Aorta (tissue), 5 donors: ENCODE measurements around the gene CRTAP. TPM values are rescaled to one million over a fixed set of nuclear protein-coding genes. Genes with fewer than 3 reads are reported as not detected.
"Not testable (repeated sequence)": the region's sequence is repeated elsewhere in the genome, so short reads cannot be mapped to it uniquely, and the experiment has no call there.

ENCODE experiments used
- ATAC-seq: fragments of 200-7000 bp; cut with Tn5 transposase; one replicate; pipeline ENCODE4 v1.9.1; 2022; ENCODE audit warnings: moderate library complexity; ENCODE audit not compliant: low FRiP score
- DNase-seq, 2 donors: peaks; one replicate each; pipeline ENCODE4 v3.0.0-alpha.2; 2020
- H3K27ac ChIP-seq, 2 donors: one replicate each; pipeline ENCODE4 v1.5.1; 2013; ENCODE audit warnings: low read length in 2 of 2, mild to moderate bottlenecking in 2 of 2, moderate library complexity in 2 of 2, control low read depth in 1 of 2, inconsistent platforms in 1 of 2, low read depth in 1 of 2
- H3K27me3 ChIP-seq, 2 donors: one replicate each; pipeline ENCODE4 v1.6.1; 2013; ENCODE audit warnings: control low read depth in 1 of 2, low read length in 1 of 2, mild to moderate bottlenecking in 1 of 2, moderate library complexity in 1 of 2; ENCODE audit not compliant: insufficient read depth in 2 of 2, control insufficient read depth in 1 of 2
- H3K36me3 ChIP-seq, 2 donors: one replicate each; pipeline ENCODE4 v1.6.1; 2013; ENCODE audit warnings: control low read depth in 1 of 2, low read length in 1 of 2, mild to moderate bottlenecking in 1 of 2; ENCODE audit not compliant: insufficient read depth in 2 of 2, control insufficient read depth in 1 of 2
- H3K4me1 ChIP-seq, 2 donors: one replicate each; pipeline ENCODE4 v1.6.1; 2013; ENCODE audit warnings: low read length in 2 of 2, control low read depth in 1 of 2, mild to moderate bottlenecking in 1 of 2, moderate library complexity in 1 of 2; ENCODE audit not compliant: insufficient read depth in 2 of 2, control insufficient read depth in 1 of 2
- H3K4me3 ChIP-seq, 2 donors: one replicate each; pipeline ENCODE4 v1.5.1; 2013; ENCODE audit warnings: low read length in 2 of 2, control low read depth in 1 of 2, mild to moderate bottlenecking in 1 of 2
- H3K9me3 ChIP-seq: one replicate; pipeline ENCODE4 v1.6.1; 2013; ENCODE audit warnings: mild to moderate bottlenecking, low read length; ENCODE audit not compliant: control insufficient read depth
- WGBS, 2 donors: extraction: QIAGEN DNeasy Blood & Tissue Kit; methylation state at CpG; one replicate each; pipeline ENCODE4 v1.1.7; 2013; 5-methylcytosine and 5-hydroxymethylcytosine counted together
- intact Hi-C, 2 donors: fragments of 100-400 bp; cut with DNase I; formaldehyde crosslinking; loops; one replicate each; pipeline versions ENCODE4 v1.14.2 to v1.15.0; 2022
- polyA plus RNA-seq, 2 donors: library from polyadenylated mRNA; stranded (reverse); fragments of 200-250 nt; gene quantifications; one replicate each; pipeline ENCODE4 v1.2.3, GENCODE V29; 2013
- total RNA-seq, 2 donors: library from RNA; stranded (reverse); fragmentation: NEBNext Ultra II Directional; extraction: Animal tissue kit (Norgen Biotek cat#: 25700); gene quantifications; one replicate each; pipeline ENCODE4 v1.2.1, GENCODE V29; 2021
- donor health status: healthy with polysubstance abuse.
- donor health status: Bipolar disorder and iron deficiency.
- donor health status: DM: no; HTN: no; CAD: no.
- donor health status: DM: no; HTN: no; CAD: no.
- donor health status: DM: yes; HTN: yes; CAD: no.

CRTAP gene
- total and polyA plus RNA-seq, 4 donors, result 282 to 370 (median 292) TPM

- Histone ChIP-seq H3K4me1 (peaks cover 9 to 12% of the 10 kb centered on the region in 2 donors), H3K9me3 (no peaks in the 10 kb centered on the region), H3K27ac (peak overlapping the region in 1 of 2 donors; percentile 1), H3K4me3 (no peak overlapping the region), H3K27me3 (no peaks in the 10 kb centered on the region), H3K36me3 (peaks cover 0 to 2% of the 10 kb centered on the region in 2 donors)
- ATAC-seq (no peak), DNase-seq (no peak)
- intact Hi-C loops, result no loop called here
- WGBS, 2 donors, result 97% methylated on average over 19 of the region's 19 CpGs
Measured at GRCh38 chr3:33152363-33153360, 38.8 kb downstream of the CRTAP start.

GRCh38 chr3:33153782-33154181 is 40.0 kb downstream of the CRTAP start:
- peak overlapping the region in 1 of 2 donors; percentile 0 for H3K27ac ChIP-seq
- no peaks in the 10 kb centered on the region for H3K9me3 ChIP-seq
- H3K4me3 ChIP-seq, result no peak overlapping the region
- H3K36me3 ChIP-seq, result peaks cover 0 to 1% of the 10 kb centered on the region in 2 donors
- H3K4me1 ChIP-seq, result peaks cover 5 to 12% of the 10 kb centered on the region in 2 donors
- WGBS, 2 donors, result 89 to 90% methylated on average over 4 of the region's 4 CpGs
- no peak for DNase-seq
- ATAC-seq, result no peak
- no peaks in the 10 kb centered on the region for H3K27me3 ChIP-seq
- intact Hi-C loops, result no loop called here

GRCh38 chr3:33155301-33155700 is 41.5 kb downstream of the CRTAP start:
- Histone ChIP-seq H3K36me3 (peaks cover 0 to 1% of the 10 kb centered on the region in 2 donors), H3K4me3 (no peak overlapping the region), H3K27ac (no peak overlapping the region), H3K27me3 (no peaks in the 10 kb centered on the region), H3K9me3 (no peaks in the 10 kb centered on the region), H3K4me1 (peaks cover 6 to 12% of the 10 kb centered on the region in 2 donors)
- intact Hi-C loops, result no loop called here
- WGBS, 2 donors, result 80 to 85% methylated on average over 3 of the region's 3 CpGs
- no peak for DNase-seq
- no peak for ATAC-seq

- 91 to 96% methylated on average over 4 of the region's 4 CpGs for WGBS, 2 donors
- Histone ChIP-seq H3K4me3 (no peak overlapping the region), H3K4me1 (peaks cover 2 to 8% of the 10 kb centered on the region in 2 donors), H3K36me3 (peaks cover 0 to 1% of the 10 kb centered on the region in 2 donors), H3K9me3 (no peaks in the 10 kb centered on the region), H3K27me3 (no peaks in the 10 kb centered on the region), H3K27ac (no peak overlapping the region)
- no peak for DNase-seq
- intact Hi-C loops, result no loop called here
- ATAC-seq, result no peak
Measured at GRCh38 chr3:33159234-33159633, 45.4 kb downstream of the CRTAP start.

DNA sequence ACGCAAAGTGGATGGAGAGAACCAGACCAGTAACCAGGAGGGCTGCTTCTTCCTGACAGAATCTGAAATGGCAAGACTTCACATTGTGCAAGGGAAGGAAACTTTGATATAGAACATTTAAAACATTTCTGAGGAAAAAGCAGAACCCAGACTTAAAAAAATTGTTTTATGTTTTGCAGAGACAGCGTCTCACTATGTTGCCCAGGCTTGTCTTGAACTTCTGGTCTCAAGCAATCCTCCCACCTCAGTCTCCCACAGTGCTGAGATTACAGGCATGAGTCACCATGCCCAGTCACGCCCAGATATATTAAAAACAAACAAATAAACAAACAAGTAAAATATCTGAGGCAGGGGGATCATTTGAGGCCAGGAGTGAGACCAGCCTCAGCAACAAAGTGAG is 46.2 kb downstream of the CRTAP start:
- peak overlapping the region; percentile 6 to 69 for H3K27ac ChIP-seq
- no peak overlapping the region for H3K4me3 ChIP-seq
- no peaks in the 10 kb centered on the region for H3K27me3 ChIP-seq
- 85 to 87% methylated on average over 3 of the region's 3 CpGs for WGBS, 2 donors
- peaks cover 2 to 8% of the 10 kb centered on the region in 2 donors for H3K4me1 ChIP-seq
- peaks cover 0 to 1% of the 10 kb centered on the region in 2 donors for H3K36me3 ChIP-seq
- ATAC-seq (no peak), DNase-seq (no peak)
- H3K9me3 ChIP-seq, result no peaks in the 10 kb centered on the region
- intact Hi-C loops, result no loop called here

- H3K27ac ChIP-seq, H3K4me1 ChIP-seq, ATAC-seq, H3K36me3 ChIP-seq, H3K27me3 ChIP-seq, H3K4me3 ChIP-seq, intact Hi-C loops, H3K9me3 ChIP-seq, DNase-seq: not testable (repeated sequence)
- 89 to 93% methylated on average over 5 of the region's 5 CpGs for WGBS, 2 donors
Measured at GRCh38 chr3:33162621-33163020, 48.8 kb downstream of the CRTAP start.

DNA sequence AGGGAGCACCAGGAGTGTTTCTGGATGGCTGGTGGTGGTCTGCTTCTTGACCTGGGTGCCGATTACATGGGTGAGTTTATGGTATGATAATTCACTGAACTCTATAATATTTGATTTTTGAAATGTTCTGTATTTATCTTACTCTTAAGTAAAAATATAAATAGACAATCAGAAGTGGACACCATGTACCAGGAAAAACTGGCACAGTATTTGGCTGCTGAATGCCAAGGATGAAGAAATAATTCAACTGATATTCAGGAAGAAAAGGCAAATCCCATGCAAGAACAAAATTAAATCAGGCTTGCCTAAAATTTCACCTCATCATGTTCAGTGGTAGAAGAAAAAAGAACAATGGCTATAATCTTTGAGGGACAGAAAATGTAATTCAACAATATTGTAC is 51.6 kb downstream of the CRTAP start:
- DNase-seq (no peak), ATAC-seq (no peak)
- H3K27ac ChIP-seq, result peak overlapping the region; percentile 46 to 85
- H3K36me3 ChIP-seq, result no peaks in the 10 kb centered on the region
- WGBS, 2 donors, result 11 to 55% methylated on average over 1 of the region's 1 CpG
- intact Hi-C loops, result loop anchor here in 1 of 2 donors (5.0 kb wide), 1 partner anchor 37 kb away; no protein-coding TSS in a partner anchor
- H3K9me3 ChIP-seq, result no peaks in the 10 kb centered on the region
- no peaks in the 10 kb centered on the region for H3K27me3 ChIP-seq
- peaks cover 0 to 4% of the 10 kb centered on the region in 2 donors for H3K4me1 ChIP-seq
- no peak overlapping the region for H3K4me3 ChIP-seq

GRCh38 chr3:33166095-33166494 is 52.3 kb downstream of the CRTAP start:
- DNase-seq, result no peak
- Histone ChIP-seq H3K4me3 (no peak overlapping the region), H3K27me3 (no peaks in the 10 kb centered on the region), H3K36me3 (no peaks in the 10 kb centered on the region), H3K9me3 (no peaks in the 10 kb centered on the region), H3K4me1 (peaks cover 0 to 4% of the 10 kb centered on the region in 2 donors), H3K27ac (peak overlapping the region; percentile 3 to 84)
- intact Hi-C loops, result loop anchor here in 1 of 2 donors (5.0 kb wide), 1 partner anchor 36 kb away; no protein-coding TSS in a partner anchor
- ATAC-seq, result no peak
- WGBS, 2 donors, result 87 to 92% methylated on average over 2 of the region's 2 CpGs
